Hematopoietic multipotent progenitor cell (in vitro differentiated cells): ENCODE results near the gene DTX1. TPM values are rescaled to one million over a fixed set of nuclear protein-coding genes. Genes with fewer than 3 reads are reported as not detected.

Experiments
- DNase-seq, 3 donors: peaks; one replicate each; pipeline ENCODE4 v3.0.0-alpha.2; 2011 to 2015; ENCODE audit warnings: low read depth in 2 of 3, low spot score in 2 of 3
- total RNA-seq: library from RNA; depleted of rRNA; stranded (reverse); fragments of >200 nt; gene quantifications from one replicate; pipeline ENCODE4 v1.2.3, GENCODE V29; 2012

Gene DTX1
- total RNA-seq, 1 donor: 1.1 TPM

DNA sequence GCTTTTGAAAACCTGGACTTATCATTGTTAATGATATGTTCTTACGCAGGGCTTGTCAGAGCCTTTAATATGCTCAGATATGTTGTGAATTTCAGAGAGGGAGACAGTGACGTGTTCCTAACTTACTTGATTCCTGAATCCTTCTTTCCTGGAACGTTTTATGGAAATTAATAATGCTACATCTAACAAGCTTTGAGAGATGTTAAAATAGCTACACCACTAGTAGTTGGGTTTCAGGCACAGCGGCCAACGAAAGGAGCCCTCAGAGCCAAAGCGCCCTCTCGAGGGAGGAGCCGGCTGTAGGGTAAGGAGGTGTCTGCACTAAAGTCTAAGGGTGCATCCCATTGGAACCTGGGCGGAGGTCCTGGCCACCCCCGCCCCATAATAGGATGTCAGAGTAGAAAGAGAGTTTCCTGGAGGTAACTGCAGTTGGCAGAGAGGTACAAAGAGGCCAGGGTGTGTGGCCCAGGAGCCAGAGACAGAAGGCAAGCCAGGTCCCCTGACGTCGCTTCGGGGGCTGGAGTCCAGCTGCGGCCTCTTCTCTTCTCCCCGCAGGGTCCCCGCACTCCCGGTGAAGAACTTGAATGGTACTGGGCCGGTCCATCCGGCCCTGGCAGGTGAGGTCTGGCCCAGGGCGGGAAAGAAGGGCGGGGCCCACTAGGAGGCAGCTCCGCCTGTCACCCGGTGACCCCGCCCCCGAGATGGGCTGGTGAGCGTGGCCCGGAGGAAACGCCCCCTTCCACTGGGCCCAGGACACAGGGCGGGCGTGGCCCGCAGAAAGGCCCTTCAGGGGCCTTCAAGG, 36.3 kb downstream of the DTX1 start:
- DNase-seq: peak in 2 of 3 donors; percentile 37 to 61

DNA sequence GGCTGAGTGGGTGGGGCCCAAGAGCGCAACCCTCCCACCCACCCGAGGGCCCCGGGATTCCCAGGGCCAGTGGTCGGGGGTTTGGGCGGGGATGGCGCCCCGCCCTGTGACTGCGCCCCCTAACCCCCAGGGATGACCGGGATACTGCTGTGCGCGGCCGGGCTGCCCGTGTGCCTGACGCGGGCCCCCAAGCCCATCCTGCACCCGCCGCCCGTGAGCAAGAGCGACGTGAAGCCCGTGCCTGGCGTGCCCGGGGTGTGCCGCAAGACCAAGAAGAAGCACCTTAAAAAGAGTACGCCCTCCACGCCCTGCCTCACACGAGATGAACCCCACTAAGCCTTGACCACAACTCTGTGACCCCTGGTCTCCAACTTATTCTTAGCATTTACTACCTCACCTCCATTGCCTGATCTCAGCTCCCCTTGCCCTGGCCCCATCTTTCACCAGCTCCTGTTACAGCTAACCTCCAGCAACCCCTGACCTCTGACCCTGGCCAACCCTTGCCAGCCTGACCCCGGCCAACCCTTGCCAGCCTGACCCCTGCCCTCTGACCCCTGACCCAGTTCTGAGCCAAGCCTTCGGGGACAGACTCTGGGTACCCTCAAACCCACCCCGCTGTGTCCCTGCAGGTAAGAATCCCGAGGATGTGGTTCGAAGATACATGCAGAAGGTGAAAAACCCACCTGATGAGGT, 37.0 kb downstream of the DTX1 start:
- no peak for DNase-seq

DNA sequence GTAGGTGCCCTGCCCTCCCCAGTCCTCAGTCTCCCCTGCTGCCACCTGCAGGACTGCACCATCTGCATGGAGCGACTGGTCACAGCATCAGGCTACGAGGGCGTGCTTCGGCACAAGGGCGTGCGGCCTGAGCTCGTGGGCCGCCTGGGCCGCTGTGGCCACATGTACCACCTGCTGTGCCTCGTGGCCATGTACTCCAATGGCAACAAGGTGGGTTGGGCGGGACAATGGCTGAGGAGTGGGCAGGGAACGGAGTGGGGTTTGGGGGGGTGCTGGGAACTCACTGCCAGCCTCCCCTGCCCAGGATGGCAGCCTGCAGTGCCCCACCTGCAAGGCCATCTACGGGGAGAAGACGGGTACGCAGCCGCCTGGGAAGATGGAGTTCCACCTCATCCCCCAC, 38.2 kb downstream of the DTX1 start:
- no peak for DNase-seq

DNA sequence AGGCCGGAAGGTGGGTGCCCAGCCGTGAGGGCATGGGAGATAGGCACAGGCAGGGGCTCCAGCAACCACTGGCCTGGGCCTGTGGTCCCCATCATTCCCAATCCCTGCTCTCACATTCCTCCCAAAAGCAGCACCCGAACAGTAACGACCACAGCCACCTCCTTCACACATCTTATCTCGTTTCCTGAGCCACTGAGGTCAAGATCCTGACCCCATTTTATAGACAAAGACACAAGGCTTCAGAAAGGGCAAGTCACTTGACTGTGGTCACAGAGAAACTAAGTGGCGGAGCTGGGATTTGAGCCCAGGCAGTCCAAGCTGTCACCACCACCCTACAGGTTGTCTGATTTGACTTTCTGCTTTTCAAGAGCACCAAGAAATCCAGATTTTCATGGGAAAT, 38.9 kb downstream of the DTX1 start:
- no peak for DNase-seq

DNA sequence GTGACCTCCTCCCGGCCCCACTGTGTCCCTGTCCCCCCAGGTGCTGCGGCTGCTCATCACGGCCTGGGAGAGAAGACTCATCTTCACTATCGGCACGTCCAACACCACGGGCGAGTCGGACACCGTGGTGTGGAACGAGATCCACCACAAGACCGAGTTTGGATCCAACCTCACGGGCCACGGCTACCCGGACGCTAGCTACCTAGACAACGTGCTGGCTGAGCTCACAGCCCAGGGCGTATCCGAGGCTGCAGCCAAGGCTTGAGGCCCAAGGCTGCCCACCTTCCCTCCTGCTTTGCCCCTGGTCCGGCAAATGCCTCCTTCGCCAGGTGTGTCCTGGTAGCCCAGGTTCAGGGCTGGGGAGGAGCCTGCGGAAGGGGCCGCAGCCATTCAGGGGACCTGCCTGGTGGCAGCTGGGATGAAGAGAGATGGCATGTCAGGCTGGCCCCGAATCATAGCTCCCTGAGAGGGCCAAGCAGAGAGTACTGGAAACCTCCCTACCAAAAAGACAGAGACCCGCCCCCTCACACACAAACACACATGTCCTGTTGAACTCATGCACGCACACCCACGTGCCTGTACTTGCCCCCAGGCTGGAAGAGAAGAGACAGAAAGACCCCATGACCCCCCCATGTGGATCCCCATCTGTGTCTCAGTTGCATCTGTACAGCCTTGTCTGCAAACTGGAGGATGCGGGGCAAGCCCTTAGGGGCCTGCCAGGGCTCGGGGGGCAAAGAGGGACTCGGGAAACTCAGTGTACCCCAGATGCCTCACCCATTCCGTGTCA, 40.3 kb downstream of the DTX1 start:
- no peak for DNase-seq

DNA sequence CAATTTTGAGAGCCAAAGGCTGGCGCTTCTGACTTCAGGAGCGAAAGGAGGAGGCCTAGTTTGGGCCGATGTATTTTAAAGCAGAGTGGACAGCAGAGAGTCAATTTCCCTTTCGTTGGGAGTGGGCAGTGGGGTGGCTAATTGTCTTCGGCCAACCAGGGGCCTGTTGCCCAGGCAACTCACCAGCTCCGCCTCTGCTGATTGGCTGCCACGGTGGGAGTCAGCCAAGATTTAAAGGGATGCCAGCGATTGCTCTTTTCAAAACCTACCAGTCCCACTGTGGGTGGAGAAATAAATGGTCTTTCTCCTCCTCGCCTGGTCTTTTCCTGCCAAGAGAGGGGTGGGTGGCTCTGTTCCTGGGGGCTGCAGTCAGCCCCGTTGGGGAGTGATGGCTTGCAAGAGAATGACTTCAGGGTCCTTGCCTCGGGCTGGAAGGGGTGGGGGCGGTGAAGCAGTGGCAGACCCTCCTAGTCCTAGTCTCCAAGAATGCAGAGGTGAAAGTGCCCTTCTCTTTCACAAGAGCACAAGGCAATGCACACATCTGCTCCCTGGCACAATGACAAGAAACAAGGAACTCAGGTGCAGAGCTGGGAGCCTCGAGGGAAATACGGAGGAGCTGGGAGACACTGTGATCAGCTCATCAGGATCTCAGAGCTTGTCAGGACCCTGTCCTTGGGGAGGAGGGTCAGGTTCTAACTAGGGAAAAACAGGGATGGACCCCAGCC, 41.3 kb downstream of the DTX1 start:
- DNase-seq: no peak

DNA sequence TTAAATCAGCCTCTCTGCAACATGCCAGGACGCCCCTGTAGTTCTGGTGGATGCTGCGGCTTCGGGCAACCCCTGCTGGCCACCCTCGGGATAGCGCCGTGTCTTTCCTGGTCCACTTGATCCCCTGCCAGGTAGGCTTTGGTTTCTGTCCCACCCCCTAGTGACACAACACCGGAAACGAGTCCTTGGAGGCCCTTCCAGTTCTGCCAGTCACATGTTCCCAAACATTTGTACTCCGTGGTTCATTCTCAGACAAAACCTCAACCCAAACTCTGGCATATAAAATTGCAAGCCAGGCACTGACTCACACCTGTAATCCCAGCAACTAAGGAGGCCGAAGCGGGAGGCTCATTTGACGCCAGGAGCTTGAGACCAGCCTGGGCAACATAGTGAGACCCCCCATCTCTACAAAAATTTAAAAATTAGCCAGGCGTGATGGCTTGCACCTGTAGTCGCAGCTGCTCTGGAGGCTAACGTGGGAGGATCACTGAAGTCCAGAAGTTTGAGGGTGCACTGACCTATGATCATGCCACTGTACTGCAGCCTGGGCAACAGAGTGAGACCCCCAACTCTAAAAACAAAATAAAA, 42.0 kb downstream of the DTX1 start:
- peak; percentile 44 to 75 (median 70) for DNase-seq

DNA sequence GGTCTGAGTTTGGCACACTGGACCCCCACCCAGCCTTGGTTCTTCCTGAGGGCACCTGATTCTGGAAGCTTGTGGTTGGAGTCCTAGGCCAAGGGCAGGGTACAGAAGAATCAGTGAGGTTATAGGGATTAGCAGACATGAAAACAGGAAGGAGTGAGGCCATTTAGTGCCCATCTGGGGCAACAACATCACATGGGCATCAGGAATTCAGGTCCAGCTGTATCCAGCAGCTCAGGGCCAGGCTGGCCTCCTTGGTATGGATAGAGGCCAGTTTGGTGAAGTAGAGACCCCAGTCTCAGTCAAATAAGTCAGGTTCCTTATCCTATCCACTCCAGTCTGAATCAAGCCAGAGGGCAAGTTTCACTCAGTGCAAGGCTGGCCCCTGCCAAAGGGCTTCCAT, 42.8 kb downstream of the DTX1 start:
- no peak for DNase-seq

DNA sequence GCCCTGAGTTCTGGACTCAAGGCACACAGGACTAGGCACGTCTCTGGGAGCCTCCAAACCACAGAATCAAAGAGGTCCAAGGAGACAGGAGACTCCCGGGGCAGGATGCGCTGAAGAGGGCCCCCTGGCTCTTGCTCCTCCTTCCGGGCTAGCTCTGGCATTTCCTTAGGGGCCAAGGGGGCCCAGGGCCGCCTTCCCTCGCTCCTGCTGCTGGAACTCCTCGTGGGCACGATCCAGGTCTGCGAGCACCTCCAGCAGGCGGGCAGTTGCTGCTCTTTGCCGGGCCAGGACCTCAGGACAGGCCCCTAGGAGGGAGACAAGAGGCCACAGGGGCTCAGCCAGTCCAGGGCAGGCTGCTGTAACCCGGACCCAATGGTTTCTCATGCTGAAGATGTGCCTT, 43.2 kb downstream of the DTX1 start:
- DNase-seq: no peak

DNA sequence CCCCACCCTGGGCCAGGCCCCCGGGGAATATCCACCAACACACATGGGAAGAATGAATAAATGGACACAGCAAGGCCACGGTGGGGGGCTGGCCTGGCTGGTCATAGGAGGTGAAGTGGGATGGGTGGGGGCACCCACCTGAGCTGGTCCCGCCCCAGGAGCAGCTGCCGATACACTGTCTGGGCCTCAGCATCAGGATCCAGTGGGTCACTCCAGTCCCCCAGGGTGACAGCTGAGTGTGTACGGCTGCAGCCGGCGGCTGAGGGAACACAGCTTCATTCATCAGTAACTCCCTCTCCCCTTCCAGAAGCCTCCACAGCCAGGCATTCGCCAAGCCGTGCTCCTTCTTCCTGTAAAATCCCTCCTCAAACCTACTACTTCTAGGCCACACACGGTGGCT, 45.2 kb downstream of the DTX1 start:
- no peak for DNase-seq

DNA sequence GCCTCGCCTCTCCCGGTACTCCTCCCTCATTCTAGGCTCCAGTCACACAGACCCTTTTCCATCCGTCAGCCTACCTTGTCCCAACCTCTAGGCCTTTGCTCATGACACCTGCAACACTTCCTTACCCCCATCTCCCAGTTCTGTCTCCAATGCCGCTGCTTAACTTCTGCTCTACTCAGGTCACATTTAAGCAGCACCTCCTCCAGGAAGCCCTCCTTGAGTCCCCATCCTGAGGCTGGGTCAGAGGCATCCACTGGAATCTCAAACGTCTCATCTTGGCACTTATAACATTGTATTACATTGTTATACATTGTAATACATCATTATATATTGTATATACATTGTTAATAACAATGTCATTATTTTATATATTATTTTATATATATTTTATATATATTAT, 46.3 kb downstream of the DTX1 start:
- DNase-seq: no peak

DNA sequence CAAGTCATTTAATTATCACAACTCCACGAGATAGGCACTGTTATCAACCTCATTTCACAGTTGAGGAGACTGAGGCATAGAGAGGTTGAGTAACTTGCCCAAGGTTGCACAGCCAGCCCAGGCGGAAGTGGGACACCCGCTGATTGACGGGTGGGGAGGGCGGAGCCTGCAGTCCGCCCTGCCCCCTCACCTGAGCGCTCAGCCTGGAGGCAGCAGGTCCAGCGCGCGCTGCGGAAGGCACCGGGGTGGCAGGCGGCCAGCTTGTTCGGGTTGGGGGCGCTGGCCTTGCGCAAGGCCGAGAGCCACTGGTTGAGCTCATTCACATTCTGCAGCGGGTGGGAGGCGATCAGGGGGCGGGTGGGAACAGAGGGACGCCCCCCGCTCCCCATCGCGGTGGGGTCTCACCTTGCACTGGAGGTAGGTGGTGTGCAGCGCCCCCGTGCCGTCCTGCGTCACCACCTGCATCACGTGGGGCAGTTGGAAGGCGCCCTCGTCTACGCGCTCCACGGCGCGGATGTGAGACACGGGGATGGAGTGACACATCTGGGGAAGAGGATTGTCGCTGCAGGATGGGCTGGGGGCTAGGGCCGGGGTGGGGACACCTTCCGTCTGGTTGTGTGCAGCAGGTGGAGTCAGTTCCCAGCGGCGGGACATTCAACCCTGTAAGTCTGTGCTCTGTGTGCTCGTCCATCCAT, 47.4 kb downstream of the DTX1 start:
- DNase-seq: peak; percentile 32 to 47 (median 42)

DNA sequence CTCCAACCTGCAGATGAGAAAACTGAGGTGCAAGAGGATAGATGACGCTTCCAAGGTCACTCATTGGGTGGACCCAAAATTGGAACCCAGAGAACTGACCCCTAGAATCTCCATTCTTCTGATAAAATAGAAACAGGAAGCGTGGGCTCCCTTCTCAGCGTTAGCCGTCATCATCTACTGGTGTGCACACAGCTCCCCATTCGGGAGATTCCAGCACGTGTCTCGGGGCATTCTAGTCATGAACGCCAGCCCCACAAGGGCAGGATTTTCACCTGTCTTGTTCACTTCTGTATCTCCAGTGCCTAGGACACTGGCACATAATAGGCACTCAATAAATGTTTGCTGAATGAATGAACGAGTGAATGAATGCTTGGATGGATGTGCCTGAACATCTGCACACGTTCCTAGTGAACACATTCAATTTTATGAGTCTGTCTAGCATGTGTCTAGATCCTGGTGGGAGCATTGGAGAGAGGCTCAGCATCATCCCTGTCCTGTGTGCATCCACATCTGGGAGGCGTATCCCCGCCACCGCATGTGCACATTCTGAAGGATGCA, 48.5 kb downstream of the DTX1 start:
- no peak for DNase-seq

DNA sequence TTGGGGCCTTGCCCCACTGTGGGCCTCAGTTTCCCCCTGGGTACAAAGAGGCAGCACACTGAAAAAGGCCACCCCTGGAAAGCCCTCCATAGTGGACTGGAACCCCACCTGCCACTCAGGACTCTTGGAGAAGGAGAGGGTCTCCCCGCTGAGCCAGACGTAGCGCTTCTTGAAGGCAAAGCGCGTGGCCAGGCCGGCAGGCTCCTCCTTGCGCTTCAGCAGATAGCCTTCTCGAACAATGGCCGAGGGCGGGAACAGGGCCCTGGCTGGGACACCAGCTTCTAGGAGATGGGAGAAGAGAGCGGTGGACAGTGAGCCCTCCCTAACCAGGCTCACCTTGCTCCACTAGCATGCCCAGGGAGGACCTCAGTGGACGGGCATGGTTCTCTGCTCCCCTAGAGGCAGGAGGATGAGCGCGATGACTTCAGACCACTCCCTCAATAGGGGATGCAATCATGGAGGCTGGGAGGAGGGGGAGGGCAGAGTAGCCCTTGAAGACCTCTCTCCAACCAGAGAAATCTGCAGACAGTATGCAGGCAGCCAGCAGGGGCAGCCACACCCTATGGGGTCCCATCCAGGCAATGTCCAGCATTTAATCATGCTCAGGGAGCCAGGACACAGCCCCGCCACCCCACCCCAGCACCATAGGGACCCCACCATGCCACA, 49.2 kb downstream of the DTX1 start:
- no peak for DNase-seq

DNA sequence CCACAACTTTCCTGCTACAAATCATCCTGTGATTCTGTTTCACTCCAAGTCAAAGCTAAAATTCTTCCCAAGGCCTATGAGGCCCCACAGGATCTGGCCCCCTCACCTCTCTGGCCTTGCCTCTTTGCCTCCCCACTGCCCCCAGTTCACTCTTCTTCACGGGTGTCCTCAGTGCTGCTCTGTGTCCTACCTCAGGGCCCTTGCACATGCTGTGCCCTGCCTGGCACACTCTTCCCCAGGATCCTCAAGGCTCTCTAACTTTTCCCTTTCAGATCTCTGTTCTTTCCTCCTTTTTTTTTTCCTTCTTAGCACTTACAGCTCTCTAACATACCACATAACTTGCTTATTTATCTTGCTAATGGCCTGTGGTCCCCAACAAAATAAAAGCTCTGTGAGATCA, 49.8 kb downstream of the DTX1 start:
- DNase-seq: no peak

DNA sequence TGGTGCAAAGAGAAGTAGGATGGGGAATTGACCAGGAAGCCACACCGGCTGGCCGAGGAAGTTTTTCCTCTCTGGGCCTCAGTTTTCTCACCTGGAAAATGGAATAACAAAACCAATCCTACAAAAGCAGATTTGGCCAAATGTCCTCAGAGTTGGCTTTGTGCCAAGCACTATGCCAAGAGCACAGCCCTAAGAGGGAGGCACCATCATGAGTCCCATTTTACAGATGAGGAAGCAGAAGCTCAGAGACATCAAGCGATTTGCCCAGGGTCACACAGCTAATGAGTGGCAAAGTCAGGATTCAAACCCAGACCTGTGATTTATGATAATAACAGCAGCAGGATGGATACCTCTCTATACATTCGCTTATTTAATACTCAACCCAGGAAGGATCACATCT, 51.8 kb downstream of the DTX1 start:
- DNase-seq: no peak

DNA sequence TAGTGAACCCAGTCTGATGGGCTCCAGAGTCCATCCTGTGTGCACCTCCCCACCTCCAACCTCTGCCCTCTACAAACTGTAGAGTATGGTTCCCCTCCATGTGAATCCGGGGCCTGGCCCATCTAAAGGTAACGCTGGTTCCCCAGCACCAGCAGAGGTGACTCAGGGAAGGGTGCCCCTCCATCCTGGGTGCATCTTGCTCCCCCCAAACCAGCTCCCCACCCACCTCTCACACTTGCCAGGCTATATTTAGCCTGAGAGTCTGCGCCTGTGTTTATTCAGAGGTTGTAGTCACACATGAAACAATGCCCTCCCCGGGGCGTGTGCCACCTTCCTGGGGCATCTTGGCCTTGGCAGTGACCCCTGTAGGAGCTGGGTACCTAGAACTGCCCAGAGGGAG, 52.8 kb downstream of the DTX1 start:
- DNase-seq: no peak

DNA sequence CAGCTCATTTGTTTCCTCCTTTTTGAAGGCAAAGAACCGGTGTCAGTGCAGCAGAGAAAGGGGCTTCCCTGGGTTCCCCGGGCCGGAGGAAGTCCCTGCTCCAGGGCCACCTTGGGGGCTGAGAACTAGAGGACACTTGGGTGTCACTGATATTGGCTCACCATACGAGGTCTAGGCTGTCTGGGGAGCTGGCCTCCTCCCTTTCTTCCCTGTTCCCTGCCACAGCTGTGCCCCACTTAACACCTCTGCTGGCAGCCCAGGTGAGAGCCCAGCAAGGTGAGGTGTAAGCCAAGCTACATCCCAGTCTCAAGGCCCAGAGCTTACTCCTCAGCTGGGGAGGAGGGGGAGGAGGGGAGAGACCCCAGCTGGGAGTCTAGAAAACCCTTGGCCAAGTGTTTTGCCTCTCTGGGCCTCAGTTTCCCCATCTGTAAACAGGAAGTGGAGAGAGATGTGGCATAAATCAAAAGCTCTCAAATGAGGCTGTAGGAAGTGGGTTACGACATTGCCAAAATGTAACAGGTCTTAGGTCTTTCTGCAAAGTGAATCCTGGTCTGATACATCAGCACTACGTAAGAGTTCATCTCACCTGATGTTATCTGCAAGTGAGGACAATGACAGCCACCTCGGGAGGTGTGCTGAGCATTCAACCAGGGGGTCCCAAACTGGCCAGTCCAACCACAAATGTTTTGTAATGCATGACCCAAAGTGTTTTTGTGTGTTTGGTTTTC, 53.5 kb downstream of the DTX1 start:
- no peak for DNase-seq
